Endothelial cell of hepatic sinusoid (primary cell): ENCODE results near the gene CD82.

Experiments used
- in situ Hi-C: cut with HindIII; loops from 2 replicates; pipeline ENCODE4 v1.10.0; 2017; ENCODE audit warnings: low sequenced_read_pairs

The CD82 gene

GRCh38 chr11:44611687-44612434, 46.4 kb downstream of the CD82 start:
- in situ Hi-C loops = loop anchor here (5.0 kb wide), 1 partner anchor 50 kb away; no protein-coding TSS in a partner anchor

GRCh38 chr11:44613153-44613552, 47.7 kb downstream of the CD82 start:
- in situ Hi-C loops = loop anchor here (5.0 kb wide), 1 partner anchor 51 kb away; no protein-coding TSS in a partner anchor

GRCh38 chr11:44614281-44614775, 48.9 kb downstream of the CD82 start:
- in situ Hi-C loops = loop anchor here (5.0 kb wide), 1 partner anchor 52 kb away; no protein-coding TSS in a partner anchor

GRCh38 chr11:44615041-44615755, 49.7 kb downstream of the CD82 start:
- in situ Hi-C loops = no loop called here

- in situ Hi-C loops = no loop called here
Measured at GRCh38 chr11:44615913-44616791, 50.7 kb downstream of the CD82 start.

- in situ Hi-C loops = no loop called here
Measured at GRCh38 chr11:44617671-44618461, 52.4 kb downstream of the CD82 start.

- in situ Hi-C loops = no loop called here
Measured at GRCh38 chr11:44618561-44619425, 53.3 kb downstream of the CD82 start.

- in situ Hi-C loops = no loop called here
Measured at GRCh38 chr11:44620328-44620725, 54.9 kb downstream of the CD82 start.

- in situ Hi-C loops = no loop called here
Measured at GRCh38 chr11:44621140-44621681, 55.7 kb downstream of the CD82 start.

GRCh38 chr11:44621784-44622183, 56.3 kb downstream of the CD82 start:
- in situ Hi-C loops = no loop called here

- in situ Hi-C loops = no loop called here
Measured at GRCh38 chr11:44622190-44622650, 56.8 kb downstream of the CD82 start.

- in situ Hi-C loops = no loop called here
Measured at GRCh38 chr11:44622721-44623258, 57.3 kb downstream of the CD82 start.

GRCh38 chr11:44623341-44623730, 57.9 kb downstream of the CD82 start:
- in situ Hi-C loops = no loop called here

- in situ Hi-C loops = no loop called here
Measured at GRCh38 chr11:44623731-44624491, 58.4 kb downstream of the CD82 start.

- in situ Hi-C loops = no loop called here
Measured at GRCh38 chr11:44624761-44625221, 59.3 kb downstream of the CD82 start.

GRCh38 chr11:44625759-44626523, 60.5 kb downstream of the CD82 start:
- in situ Hi-C loops = no loop called here

GRCh38 chr11:44626645-44627044, 61.2 kb downstream of the CD82 start:
- in situ Hi-C loops = no loop called here
